ENCODE measurements around the gene SET. TPM values are rescaled to one million over a fixed set of nuclear protein-coding genes. Genes with fewer than 3 reads are reported as not detected.
"Not testable (repeated sequence)": the region's sequence is repeated elsewhere in the genome, so short reads cannot be mapped to it uniquely, and the experiment has no call there.

SET gene, protein sequence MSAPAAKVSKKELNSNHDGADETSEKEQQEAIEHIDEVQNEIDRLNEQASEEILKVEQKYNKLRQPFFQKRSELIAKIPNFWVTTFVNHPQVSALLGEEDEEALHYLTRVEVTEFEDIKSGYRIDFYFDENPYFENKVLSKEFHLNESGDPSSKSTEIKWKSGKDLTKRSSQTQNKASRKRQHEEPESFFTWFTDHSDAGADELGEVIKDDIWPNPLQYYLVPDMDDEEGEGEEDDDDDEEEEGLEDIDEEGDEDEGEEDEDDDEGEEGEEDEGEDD
- 197 TPM for total RNA-seq
- long read RNA-seq, transcript SET-204 (8 exons, 2,850 nt), result minor isoform, 19 of 352 reads
- long read RNA-seq, transcript SET-201 (8 exons, 2,915 nt), result major isoform, 262 of 352 reads
- long read RNA-seq, partial matches to known transcripts, result 49 of 352 reads
- long read RNA-seq, other reads (novel, unspliced or antisense), result 22 of 352 reads

- H3K36me3 ChIP-seq, result peaks cover 28% of the 10 kb centered on the region
- intact Hi-C loops (cut with DNase I), result no loop called here
- H3K4me3 ChIP-seq, result peak within 1 kb of the TSS; percentile 78
- H3K4me1 ChIP-seq, result peaks cover 61% of the 10 kb centered on the region
- H3K27ac ChIP-seq, result peak within 1 kb of the TSS; percentile 96
- TF ChIP-seq CTCF (IDR thresholded peaks at IDR 0.05), result no peak
- H3K27me3 ChIP-seq (ENCODE audit: low read depth), result no peaks in the 10 kb centered on the region
- ATAC-seq (peak; percentile 93 to 95), DNase-seq (peak; percentile 97)
- no peaks in the 10 kb centered on the region for H3K9me3 ChIP-seq
Measured at GRCh38 chr9:128688501-128689292, at the start of gene SET. Gene SET (plus strand): TSS chr9:128689222. CDS start chr9:128689583, 361 bp downstream.

DNA sequence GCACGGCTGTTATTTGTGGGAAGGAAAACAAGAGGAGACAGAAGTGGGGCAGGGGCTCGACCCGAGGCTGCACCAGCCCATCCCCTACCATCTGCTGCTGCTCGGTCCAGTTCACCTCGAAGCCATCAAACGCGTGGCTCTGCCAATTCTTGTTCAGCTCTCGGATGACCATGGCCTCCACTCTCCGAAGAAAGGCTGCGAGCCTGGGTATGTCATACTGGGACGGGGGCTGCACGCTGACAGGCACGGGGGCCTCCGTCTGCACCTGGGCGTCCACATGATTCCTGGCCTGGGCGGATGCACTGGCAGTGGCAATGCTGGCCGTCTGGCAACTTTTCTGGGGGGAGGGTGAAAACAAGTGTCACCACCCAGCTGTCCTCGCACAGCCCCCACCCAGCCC lies 48.4 kb upstream of the SET start:
- intact Hi-C loops (cut with DNase I), result no loop called here
- Histone ChIP-seq H3K27me3 (ENCODE audit: low read depth) (no peaks in the 10 kb centered on the region), H3K36me3 (peaks cover 26% of the 10 kb centered on the region), H3K27ac (no peak overlapping the region), H3K4me3 (no peak overlapping the region), H3K9me3 (no peaks in the 10 kb centered on the region), H3K4me1 (peaks cover 13% of the 10 kb centered on the region)
- no peak for TF ChIP-seq CTCF (IDR thresholded peaks at IDR 0.05)
- no peak for DNase-seq
- ATAC-seq, result no peak

- no peak for TF ChIP-seq CTCF (IDR thresholded peaks at IDR 0.05)
- Histone ChIP-seq H3K4me1 (no peaks in the 10 kb centered on the region), H3K27me3 (ENCODE audit: low read depth) (no peaks in the 10 kb centered on the region), H3K36me3 (peaks cover 20% of the 10 kb centered on the region), H3K4me3 (no peak overlapping the region), H3K9me3 (no peaks in the 10 kb centered on the region), H3K27ac (no peak overlapping the region)
- ATAC-seq (no peak), DNase-seq (no peak)
- intact Hi-C loops (cut with DNase I), result no loop called here
Measured at GRCh38 chr9:128642675-128643245, 46.3 kb upstream of the SET start.

DNA sequence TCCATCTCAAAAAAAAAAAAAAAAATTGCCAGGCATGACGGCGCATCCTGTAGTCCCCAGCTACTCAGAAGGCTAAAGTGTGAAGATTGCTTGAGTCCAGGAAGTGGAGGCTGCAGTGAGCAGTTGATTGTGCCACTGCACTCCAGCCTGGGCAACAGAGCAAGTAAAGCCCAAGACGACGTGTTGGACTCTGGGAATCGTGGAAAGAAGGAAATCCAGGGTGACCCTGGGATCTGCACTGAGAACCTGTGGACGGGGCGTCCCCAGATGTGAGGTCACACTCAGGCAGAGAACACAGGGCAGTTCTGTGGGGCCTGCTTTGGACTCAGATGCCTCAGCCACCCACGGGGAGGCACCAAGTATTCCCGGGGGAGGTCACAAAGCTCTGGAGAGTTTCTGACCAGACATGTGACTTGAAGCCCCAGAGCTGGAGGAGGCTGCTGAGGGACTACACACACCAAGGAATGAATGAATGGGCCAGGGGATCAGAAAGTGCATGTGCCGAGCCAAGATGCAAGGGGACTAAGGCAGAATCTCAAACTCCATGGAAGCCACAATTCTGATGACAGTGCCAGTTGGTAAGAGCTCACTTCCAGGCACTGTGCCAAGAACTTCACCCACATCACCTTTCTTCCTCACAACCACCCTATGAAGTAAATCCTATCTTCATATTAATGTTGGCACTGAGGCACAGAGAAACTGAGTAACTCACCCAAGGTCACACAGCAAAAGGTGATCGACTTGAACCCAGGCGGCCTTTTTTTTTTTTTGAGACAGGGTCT lies 45.3 kb upstream of the SET start:
- H3K9me3 ChIP-seq, result no peaks in the 10 kb centered on the region
- TF ChIP-seq CTCF (IDR thresholded peaks at IDR 0.05), result no peak
- H3K4me1 ChIP-seq, result no peaks in the 10 kb centered on the region
- no peak overlapping the region for H3K4me3 ChIP-seq
- DNase-seq (no peak), ATAC-seq (no peak)
- H3K36me3 ChIP-seq, result peaks cover 16% of the 10 kb centered on the region
- no peaks in the 10 kb centered on the region for H3K27me3 ChIP-seq (ENCODE audit: low read depth)
- no peak overlapping the region for H3K27ac ChIP-seq
- intact Hi-C loops (cut with DNase I), result no loop called here

GRCh38 chr9:128648206-128648605 lies 40.8 kb upstream of the SET start:
- DNase-seq (peak; percentile 64), ATAC-seq (peak; percentile 77 to 86)
- H3K27me3 ChIP-seq (ENCODE audit: low read depth); H3K36me3 ChIP-seq; intact Hi-C loops (cut with DNase I); H3K9me3 ChIP-seq; H3K4me1 ChIP-seq; H3K27ac ChIP-seq; H3K4me3 ChIP-seq: not testable (repeated sequence)
- TF ChIP-seq CTCF (IDR thresholded peaks at IDR 0.05), result peak; percentile 40

Data from lower lobe of right lung (tissue), 2 donors.